HG02610 (cell line): Measurements from ENCODE around the gene PSMB7.

Source experiments
- ATAC-seq: cut with Tn5 transposase; IDR thresholded peaks from one replicate; pipeline ENCODE4 v1.9.1; 2021; ENCODE audit warnings: mild to moderate bottlenecking, moderate library complexity; ENCODE audit not compliant: unreplicated experiment

The PSMB7 gene

DNA sequence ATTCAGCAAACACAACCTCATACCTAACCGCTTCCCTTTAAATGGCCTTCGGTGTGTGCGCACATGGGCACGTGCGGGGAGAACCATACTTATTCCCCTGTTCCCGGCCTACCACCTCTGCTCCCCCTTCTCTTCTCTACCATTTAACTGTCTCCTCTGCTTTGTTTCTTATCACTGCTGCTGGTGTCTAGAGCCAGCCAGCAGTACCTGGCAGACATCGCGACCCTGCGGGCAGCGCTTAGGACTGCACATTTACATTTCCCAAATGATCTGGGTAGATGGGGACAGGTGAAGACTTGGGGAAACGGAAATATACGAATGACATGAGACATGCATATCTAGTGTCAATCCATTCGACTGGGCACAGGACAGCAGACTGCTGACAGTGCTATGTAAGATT, 56.6 kb downstream of the PSMB7 start:
- no peak for ATAC-seq

DNA sequence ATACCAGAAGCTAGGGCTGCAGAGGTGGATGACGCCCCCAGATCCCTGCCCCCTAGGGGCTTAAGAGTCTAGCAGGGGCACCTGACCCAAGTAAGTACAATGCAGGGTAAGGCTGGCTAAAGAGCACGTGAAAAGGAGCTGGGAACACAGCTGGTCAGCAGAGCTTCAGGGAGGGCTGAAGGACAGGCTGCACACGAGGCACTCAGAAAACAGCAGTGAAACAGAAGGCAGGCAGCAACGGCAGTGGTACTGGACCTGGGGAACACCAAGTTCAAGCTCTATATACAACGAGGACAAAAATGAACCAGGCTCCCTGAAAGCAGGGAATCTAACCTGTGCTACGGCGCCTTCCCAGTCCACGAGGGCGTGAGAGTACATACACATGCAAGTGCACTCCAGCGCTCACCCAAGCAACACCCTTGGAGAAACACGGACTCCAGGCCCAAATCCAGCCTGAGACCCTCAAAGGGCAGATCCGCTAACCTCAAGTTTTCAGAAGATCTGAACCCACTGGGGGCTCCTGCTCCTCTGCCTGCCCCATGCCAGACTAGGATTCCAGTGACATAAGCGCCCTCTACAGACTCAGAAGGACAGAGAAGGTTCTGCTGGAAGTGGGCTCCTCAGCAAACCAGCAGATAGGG, 57.4 kb downstream of the PSMB7 start:
- ATAC-seq = no peak

DNA sequence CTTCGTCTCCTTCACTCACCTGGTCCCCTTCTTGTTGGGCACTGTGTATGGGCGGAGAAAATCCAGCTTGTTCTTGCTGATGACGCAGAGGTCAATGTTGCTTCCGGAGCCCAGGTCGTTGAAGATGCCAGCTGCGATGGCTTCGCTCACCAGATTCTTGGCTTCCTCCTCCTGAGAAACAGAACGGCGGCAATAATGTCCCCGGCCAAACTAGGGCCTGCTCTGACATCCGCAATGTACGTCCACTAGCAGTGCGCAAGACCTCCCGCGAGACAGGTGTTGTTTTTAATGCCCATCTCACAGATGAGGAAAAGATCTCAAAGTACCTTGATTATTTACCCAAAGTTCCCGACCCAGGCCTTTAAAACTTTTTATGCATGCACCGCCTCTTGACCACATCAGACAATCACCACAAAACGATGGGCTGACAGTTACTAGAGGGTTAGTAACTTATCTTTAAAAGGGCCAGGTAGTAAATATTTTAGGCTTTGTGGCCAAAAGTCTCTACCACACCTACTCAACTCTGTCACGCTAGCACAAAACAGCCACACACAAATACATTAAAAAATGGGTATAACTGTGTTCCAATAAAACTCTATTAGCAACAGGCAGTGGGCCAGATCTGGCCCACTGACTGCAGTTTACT, 58.4 kb downstream of the PSMB7 start:
- no peak for ATAC-seq

DNA sequence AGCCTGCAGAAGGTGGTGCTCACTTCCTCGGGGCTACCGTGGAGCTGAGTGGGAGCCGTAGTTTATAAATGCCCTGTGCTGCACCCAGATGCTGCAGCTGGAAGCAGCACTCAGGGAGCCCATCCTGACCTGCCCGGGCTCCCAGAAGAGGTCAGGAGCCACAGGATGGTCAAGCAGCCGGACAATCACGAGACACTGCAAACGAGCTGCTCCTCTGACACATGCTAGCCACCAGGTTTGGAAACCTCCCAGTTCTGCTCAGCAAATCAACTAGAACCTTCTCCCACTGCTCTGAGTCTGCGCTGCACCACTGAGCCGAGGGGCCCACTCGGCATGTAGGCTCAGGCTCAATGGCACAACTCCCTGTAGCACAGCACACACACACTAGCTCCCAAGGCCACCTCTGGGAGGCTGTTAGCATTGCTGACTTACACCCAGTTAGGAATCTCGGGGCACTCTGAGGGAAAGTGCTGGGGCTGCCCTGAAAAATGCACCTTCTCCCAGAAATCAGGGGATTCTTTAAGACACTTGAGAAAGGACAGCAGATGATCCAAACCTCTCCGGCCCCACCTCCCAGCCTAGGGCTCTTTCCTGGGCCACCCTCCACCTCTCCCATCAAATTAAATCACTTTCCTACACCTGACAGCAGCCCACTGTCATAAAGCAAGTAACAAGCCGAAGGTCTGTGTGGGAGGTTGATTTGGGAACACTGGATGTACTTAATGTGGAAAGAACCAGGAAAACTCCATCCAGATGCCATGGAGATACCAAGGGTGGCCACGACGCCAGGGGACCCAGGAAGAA, 59.1 kb downstream of the PSMB7 start:
- ATAC-seq = no peak

DNA sequence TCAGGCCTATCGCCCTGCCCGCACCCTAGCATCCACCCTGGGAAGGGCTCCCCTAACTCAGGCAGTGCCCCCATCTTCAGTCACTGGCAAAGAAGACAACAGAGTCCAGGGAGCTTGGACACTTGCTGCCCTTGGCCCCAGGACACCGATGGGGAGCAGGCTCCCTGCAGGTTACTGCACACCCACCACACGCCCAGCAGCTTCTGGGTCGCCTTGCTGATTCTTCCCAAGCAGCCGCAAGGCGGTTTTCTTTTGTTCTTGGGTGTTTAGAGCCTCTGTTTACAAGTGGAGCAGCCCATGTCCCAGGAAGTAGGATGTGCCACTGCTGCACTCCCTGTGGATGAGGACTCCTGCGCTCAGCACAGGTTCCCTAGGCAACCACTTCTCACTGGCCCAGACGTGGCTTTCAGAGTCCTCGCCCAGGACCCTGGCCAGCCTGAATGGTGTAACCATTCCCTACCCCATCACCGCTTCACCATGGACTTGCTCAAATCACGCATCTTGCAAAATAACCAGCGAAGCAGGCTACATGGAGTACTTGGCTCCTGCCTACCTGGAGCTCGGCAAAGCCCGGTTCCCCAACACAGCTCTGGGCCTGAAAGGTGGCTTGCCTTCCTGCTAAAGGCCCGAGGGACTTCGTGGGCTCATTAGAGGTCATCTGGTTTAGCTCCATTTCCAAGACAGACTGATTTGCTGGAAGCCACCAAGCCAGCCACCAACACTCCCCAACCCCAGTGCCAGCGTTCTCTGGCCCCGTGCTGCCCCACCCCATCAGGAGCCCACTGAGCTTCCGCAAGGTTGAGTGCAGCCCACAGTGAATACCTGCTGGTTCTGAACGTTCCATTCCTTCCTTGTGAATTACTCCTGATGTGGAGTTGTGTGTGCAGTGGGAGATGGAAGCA, 60.0 kb downstream of the PSMB7 start:
- ATAC-seq = no peak

DNA sequence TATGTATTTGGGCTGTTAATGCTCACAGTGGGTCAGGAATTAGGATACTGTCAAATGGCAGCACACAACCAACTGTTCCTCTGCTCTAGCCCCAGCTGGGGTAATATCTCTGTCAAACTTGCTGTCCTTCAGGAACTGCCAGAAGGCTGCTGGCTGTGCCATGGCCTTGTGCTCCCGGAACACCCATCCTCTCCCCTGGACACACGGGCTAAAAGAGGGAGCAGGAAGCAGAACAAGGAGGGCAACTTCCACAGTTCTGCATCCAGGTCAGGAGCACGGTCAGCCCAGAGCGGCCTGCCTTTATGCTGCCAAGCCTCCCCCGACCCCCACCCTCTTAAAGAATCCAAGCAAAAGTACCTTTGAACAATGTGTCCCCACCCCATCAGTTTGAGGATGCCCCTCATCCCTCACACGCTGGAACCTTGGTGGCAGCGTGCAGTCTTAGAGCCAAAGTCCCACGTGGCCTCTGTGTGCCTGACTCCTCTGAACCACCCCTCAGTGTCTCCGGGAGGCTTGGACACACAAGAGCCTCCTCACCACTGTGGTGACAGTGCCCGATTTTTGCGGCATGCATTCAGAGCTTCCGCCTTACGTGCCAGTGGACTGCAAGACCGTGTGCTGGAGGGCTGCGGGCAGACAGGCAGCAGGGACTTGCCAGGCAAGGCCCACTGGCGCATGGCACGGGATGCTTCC, 60.8 kb downstream of the PSMB7 start:
- ATAC-seq = no peak

DNA sequence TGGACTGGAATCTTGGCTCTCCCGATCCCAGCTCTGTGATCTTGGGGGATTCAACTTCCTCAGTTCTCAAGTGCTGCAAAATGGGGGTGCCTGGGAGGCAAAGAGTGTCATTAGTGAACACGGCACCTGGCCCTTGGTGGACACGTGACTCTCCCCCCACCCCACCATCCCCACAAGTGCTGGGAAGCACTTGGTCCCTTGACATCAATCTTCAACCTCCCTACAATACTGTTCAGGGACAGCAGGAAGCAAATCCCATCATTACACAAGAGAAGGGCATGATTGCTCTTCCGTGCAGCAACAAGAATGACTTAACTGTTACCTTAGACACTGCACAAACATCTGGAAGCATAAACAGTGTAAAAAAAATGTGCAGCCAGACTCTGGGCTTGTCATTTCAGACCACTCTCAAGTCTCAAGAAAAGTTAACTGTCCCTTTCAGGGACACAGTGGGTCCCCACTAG, 61.4 kb downstream of the PSMB7 start:
- no peak for ATAC-seq

DNA sequence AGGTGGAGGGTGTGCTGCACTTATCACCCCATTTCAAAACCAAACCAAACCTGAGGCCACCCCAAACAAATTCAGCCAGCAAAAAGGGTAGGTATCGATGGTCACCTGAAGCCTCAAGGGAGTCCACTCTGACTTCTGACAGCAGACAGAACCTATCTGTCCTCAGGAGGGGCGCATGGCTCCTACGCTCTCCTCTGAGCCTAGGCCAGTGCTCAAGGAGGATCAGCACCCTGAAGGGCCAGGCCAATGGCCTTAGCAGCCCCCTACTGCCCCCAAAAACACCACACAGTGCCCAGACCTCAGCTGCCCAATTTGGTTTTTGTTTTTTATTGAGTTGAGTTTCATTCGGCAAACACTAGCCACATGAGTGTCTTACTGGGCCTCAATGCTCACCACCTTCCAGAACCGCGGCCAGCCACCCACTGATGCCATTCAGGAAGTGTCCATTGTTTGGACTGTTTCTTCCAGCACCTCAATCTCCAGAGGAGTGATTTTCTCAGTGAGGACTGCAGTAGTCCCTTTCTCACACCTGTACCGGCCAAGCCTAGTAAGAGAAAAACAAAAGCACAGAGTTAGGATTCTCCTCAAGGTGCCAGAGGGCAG, 62.0 kb downstream of the PSMB7 start:
- ATAC-seq = no peak

DNA sequence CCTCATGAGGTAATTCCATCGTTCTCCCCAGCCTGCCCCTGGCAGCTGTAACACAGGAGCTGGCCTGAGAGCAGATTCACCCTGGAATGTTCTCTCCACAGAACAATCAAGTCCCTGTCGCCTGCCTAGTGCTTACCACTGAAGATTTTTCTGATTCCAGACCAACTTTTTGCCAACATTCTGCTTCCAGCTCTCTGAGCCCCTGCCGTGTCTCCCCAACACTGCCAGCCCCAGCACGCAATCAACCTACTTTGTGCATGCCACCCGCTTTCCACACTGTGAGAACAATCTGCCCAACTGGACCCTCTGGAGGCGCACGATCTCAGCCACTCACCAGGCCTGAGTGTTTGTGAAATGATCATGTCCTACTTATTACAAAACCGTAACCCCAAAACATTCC, 62.6 kb downstream of the PSMB7 start:
- ATAC-seq = no peak

DNA sequence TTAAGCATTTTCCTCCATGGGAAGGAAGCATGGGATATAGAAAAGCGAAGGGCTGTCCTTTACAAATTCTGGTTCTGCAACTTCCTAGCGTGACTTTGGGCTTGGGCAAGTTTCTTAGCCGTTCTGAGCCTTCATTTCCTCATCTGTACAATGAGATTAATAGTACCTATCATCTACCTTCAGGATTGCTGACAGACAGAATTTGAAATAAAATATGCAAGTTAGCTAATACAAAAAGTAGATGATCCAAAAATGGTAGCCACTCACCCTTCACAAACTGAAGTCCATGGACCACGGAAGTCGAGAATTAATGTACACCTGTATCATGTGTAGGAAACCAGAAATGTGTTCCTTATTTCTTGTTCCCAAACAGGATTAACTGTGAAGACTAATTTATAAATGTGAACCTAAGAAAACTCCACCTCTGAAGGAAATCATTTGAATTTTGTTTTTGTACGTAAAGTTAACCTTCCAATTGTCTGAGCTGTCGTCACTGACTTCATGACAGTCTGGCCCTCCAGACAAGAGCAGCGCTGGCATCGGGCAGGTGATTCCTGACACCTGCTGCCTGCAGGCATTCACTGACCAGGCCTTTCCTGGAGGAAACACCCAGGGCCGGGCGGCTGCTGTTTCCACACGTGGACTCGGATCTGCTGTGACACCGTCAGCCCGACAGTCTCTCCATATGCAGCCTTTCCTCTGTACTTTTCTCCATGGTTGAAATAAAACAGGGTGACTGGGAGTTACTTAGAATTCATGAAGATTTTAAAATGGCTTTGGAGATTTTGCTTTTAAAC, 63.4 kb downstream of the PSMB7 start:
- no peak for ATAC-seq

DNA sequence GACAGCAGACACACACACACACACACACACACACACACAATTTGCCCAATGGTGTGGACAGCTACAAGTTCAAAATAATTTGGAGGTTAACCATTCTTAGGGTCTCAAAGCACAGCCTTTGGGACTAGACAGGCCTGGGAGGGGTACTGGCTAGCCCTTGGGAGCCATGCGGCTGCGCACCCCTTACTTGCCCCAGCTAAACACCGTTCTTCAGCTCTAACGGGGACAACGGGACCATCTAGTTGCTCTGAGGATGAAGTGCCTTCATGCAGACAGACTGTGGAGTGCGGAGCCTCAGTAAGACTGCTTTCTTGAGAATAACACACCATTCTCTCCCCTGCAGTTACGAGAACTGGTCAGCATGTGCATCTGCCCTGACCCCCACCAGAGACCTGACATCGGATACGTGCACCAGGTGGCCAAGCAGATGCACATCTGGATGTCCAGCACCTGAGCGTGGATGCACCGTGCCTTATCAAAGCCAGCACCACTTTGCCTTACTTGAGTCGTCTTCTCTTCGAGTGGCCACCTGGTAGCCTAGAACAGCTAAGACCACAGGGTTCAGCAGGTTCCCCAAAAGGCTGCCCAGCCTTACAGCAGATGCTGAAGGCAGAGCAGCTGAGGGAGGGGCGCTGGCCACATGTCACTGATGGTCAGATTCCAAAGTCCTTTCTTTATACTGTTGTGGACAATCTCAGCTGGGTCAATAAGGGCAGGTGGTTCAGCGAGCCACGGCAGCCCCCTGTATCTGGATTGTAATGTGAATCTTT, 64.6 kb downstream of the PSMB7 start:
- no peak for ATAC-seq

DNA sequence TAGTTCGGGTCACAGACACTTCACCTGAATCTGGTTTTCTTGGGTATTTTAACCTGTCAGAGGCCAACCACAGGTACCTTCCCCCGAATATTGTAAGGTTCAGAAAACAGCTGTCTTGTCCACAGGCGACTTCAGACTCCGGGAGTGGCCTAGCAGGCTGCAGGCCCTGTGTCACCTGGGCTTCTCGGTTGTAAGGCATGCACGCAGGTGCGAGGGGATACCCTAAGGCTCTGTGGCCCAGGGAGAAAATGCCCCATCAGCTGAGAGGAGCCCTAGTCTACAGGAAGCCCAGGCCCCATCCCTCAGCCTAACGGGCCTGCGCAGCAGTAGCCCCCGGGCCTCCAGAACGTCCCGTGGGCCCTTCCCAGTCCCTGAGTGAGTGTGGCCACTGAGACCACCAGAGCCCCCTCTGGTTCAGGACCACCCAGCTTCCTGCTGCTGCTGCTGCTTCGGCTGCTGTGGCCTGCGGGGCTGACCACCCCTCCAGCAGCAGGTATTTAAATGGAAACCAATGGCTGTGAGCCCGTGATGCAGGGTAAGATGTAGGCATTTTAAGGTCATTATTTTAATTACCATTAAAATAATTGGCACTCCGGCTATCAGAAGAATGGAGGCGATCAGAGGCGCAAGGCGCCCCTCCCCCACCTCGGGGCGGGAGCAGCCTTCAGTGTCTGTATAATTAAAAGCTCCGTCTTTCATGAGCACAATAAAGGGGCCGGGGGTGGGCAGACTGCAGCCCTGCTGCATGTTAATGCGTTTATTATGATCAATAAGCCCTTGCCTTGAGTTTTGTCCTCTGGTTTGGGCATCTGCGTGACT, 65.4 kb downstream of the PSMB7 start:
- ATAC-seq = no peak

DNA sequence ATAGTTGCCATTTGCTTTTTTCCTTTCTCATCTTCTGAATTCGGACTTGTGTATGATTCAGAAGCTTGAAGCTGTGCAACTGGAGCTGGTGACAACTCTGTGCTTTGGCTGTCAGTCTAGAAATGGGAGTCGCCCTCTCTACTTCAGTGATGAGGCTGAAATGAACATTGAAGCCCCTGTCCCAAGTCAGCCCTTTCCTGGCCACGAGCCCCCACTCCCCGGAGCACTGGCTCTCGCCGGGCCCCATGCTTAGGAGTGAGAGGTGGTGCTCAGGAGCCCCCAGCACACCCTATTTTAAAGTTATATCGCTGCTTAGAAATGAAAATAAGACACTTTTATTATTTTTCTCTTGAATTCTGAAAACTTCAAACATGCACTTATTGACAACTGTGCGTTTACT, 66.0 kb downstream of the PSMB7 start:
- no peak for ATAC-seq

DNA sequence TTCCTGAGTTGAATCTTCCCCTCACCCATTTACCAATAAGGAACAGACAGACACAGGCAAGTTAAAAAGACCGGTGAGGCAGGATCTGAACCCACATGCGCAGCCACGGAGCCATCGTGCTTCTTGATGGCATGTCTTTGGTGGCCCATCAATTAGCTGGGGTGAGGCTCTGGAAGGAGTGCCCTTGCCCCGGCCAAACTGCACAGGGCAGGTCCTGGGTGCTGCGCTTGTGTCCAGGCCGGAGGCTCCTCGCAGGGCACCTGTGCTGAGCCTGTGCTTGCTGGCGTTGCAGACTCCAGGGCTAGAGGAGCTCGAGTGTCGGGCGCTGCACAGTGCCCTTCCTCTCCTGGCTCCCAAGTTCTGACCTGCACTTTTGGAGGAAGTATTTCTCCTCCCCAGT, 66.4 kb downstream of the PSMB7 start:
- ATAC-seq = no peak

DNA sequence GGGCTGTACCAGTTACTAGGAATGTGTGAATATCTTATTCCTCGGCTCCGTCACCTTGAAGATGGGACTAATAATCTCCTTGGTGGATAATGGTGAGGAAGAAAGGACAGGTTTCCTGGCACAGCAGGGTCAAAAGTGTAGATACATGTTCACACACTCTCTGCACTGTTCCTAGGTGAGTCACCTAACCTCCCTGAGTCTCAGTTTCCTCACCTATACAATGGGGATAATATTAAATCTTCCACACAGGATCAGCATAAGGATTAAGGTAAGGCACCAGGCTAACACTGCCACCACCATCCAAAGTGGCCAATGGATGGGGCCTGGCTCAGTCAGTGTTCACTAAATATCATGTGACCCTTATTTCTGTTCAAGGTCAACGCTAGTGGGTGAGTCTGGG, 66.9 kb downstream of the PSMB7 start:
- ATAC-seq = no peak

DNA sequence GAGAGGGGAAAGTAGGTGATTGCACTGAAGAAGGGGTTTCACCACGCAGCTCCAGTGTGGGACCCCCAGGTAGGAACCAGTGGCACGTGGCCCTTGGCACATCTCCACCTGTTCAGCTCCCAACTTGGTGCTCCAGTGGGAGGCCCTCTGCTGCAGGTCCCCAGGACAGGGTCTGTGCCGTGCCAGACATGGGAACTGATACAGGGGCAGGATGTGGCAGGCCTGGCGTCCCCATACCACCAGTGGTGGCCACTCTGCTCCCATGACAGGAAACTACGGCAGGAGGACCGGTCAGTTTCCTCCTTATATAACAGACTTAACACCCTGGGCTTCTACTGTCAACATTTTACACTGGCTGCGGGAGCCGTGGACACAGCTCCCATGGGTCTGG, 67.3 kb downstream of the PSMB7 start:
- ATAC-seq = no peak

DNA sequence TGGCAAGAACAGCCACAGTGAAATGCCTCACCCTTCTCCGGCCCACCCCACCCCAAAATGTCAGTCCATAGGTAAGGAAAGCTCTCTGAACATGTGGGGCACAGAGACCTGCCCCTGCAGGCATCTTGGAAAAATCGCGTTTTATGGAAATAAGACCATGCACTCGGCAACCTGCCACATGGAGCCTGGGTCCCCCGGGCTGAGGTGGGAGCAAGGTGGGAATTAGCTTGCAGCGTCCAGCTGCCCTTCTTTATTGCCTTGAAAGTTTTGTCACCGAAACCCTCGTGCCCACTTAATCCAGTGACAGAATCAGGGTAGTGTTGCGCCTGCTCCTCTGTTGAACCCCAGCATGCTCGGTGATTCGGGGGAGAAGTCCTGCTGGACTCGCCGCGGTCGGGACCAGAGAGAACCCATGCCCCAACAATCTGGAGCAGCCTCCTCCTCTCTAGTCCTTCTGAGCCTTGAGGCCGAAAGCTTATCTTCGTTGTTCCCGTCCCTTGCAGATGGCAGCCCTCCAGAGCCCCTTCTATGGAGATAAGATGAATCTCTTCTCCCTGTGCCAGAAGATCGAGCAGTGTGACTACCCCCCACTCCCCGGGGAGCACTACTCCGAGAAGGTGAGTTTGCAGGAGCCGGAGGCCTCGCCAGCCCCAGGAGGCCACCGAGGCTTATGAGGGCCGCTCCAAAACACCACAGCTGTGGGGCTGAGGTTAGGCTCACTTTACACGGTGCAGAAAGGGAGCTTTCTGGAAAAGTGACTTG, 67.9 kb downstream of the PSMB7 start:
- ATAC-seq = no peak
